ENCODE measurements around the gene DNAJC5.

GRCh38 chr20:63886921-63887320, 8.0 kb upstream of the DNAJC5 start:
- TF ChIP-seq CREB1 (CRISPR knock-in tag; IDR thresholded peaks at IDR 0.05; ENCODE audit: low read depth): no peak
- no peak for TF ChIP-seq CTCF (conservative IDR thresholded peaks at IDR 0.05; ENCODE audit: low read depth in 2 of 2)
- TF ChIP-seq POLR2AphosphoS5 (IDR thresholded peaks at IDR 0.05; ENCODE audit: low read depth): no peak
- no peak for TF ChIP-seq JUNB (IDR thresholded peaks at IDR 0.05; ENCODE audit: unreplicated experiment)
- no peak for TF ChIP-seq EZH2 (IDR thresholded peaks at IDR 0.05; ENCODE audit: low read depth, unreplicated experiment)
- TF ChIP-seq EZH2phosphoT487 (IDR thresholded peaks at IDR 0.05; ENCODE audit: unreplicated experiment): no peak
